H9 (cell line): ENCODE data around the gene KRT5. TPM values are rescaled to one million over a fixed set of nuclear protein-coding genes. Genes with fewer than 3 reads are reported as not detected.
A peak's percentile ranks its signal among the peaks of the same experiment; 100 is the strongest.

Experiments
- DNase-seq: peaks from one replicate; pipeline ENCODE4 v3.0.0-alpha.2; 2017
- H2AFZ ChIP-seq: one replicate; pipeline ENCODE4 v1.6.1; 2013; ENCODE audit warnings: mild to moderate bottlenecking, low read length, control low read depth, moderate library complexity
- H2AK5ac ChIP-seq: 2 replicates; pipeline ENCODE4 v1.6.1; 2013; ENCODE audit warnings: low read length, control low read depth, mixed read lengths; ENCODE audit not compliant: insufficient read length
- H2BK120ac ChIP-seq: one replicate; pipeline ENCODE4 v1.6.1; 2013; ENCODE audit warnings: low read depth, mild to moderate bottlenecking, low read length, control low read depth, inconsistent platforms; ENCODE audit not compliant: poor library complexity, severe bottlenecking
- H2BK12ac ChIP-seq: 2 replicates; pipeline ENCODE4 v1.6.1; 2013; ENCODE audit warnings: low read length, control low read depth, mixed read lengths, low read depth; ENCODE audit not compliant: insufficient read length
- H2BK15ac ChIP-seq: 2 replicates; pipeline ENCODE4 v1.6.1; 2013; ENCODE audit warnings: low read depth, low read length, control low read depth
- H2BK20ac ChIP-seq: one replicate; pipeline ENCODE4 v1.6.1; 2013; ENCODE audit warnings: low read depth, mild to moderate bottlenecking, low read length, control low read depth, inconsistent platforms; ENCODE audit not compliant: poor library complexity, severe bottlenecking
- H2BK5ac ChIP-seq: 2 replicates; pipeline ENCODE4 v1.6.1; 2013; ENCODE audit warnings: low read length, control low read depth, mixed read lengths; ENCODE audit not compliant: insufficient read length
- H3K14ac ChIP-seq: 2 replicates; pipeline ENCODE4 v1.6.1; 2013; ENCODE audit warnings: low read length, control low read depth; ENCODE audit not compliant: insufficient read depth
- H3K18ac ChIP-seq: 2 replicates; pipeline ENCODE4 v1.6.1; 2013; ENCODE audit warnings: low read depth, mild to moderate bottlenecking, mixed read lengths, low read length, control low read depth; ENCODE audit not compliant: insufficient read length
- H3K23ac ChIP-seq: 2 replicates; pipeline ENCODE4 v1.6.1; 2013; ENCODE audit warnings: low read length, control low read depth, mixed read lengths, low read depth; ENCODE audit not compliant: insufficient read length
- H3K23me2 ChIP-seq: 2 replicates; pipeline ENCODE4 v1.6.1; 2013; ENCODE audit warnings: low read depth, mild to moderate bottlenecking, mixed read lengths, low read length, control low read depth; ENCODE audit not compliant: insufficient read length, poor library complexity, severe bottlenecking
- H3K27ac ChIP-seq: 2 replicates; pipeline ENCODE4 v1.5.1; 2013; ENCODE audit warnings: low read length, control low read depth, mixed read lengths, low read depth; ENCODE audit not compliant: insufficient read length
- H3K27me3 ChIP-seq: 2 replicates; pipeline ENCODE4 v1.6.1; 2013; ENCODE audit warnings: low read length, control low read depth, inconsistent platforms; ENCODE audit not compliant: insufficient read depth
- H3K4ac ChIP-seq: 2 replicates; pipeline ENCODE4 v1.6.1; 2013; ENCODE audit warnings: low read depth, mild to moderate bottlenecking, control low read depth, inconsistent platforms, low read length, moderate library complexity
- H3K4me1 ChIP-seq: 2 replicates; pipeline ENCODE4 v1.6.1; 2013; ENCODE audit warnings: low read length, control low read depth, inconsistent platforms; ENCODE audit not compliant: insufficient read depth
- H3K4me2 ChIP-seq: 2 replicates; pipeline ENCODE4 v1.6.1; 2013; ENCODE audit warnings: low read length, control low read depth, mixed read lengths; ENCODE audit not compliant: insufficient read length, insufficient read depth
- H3K56ac ChIP-seq: 2 replicates; pipeline ENCODE4 v1.6.1; 2013; ENCODE audit warnings: low read depth, mild to moderate bottlenecking, mixed read lengths, low read length, control low read depth; ENCODE audit not compliant: insufficient read length
- H3K79me1 ChIP-seq: 2 replicates; pipeline ENCODE4 v1.6.1; 2013; ENCODE audit warnings: low read depth, mild to moderate bottlenecking, moderate library complexity, low read length, control low read depth, inconsistent platforms; ENCODE audit not compliant: insufficient read depth, poor library complexity, severe bottlenecking
- H3K79me2 ChIP-seq: 2 replicates; pipeline ENCODE4 v1.6.1; 2013; ENCODE audit warnings: low read length, control low read depth, inconsistent platforms; ENCODE audit not compliant: insufficient read depth
- H3K9ac ChIP-seq: 2 replicates; pipeline ENCODE4 v1.6.1; 2013; ENCODE audit warnings: low read length, control low read depth, mixed read lengths; ENCODE audit not compliant: insufficient read length; ENCODE audit errors: extremely low read depth
- H3K9me3 ChIP-seq: one replicate; pipeline ENCODE4 v1.6.1; 2013; ENCODE audit warnings: low read depth, low read length, inconsistent platforms; ENCODE audit not compliant: control insufficient read depth
- H3T11ph ChIP-seq: one replicate; pipeline ENCODE4 v1.6.1; 2013; ENCODE audit warnings: mild to moderate bottlenecking, low read length, control low read depth, inconsistent platforms
- H4K20me1 ChIP-seq: one replicate; pipeline ENCODE4 v1.6.1; 2013; ENCODE audit not compliant: control insufficient read depth, insufficient read length, insufficient read depth
- H4K5ac ChIP-seq: 2 replicates; pipeline ENCODE4 v1.6.1; 2013; ENCODE audit warnings: low read depth, mild to moderate bottlenecking, mixed read lengths, low read length, control low read depth; ENCODE audit not compliant: insufficient read length
- H4K8ac ChIP-seq: replicated peaks from 2 replicates; pipeline ENCODE4 v1.6.1; 2013; ENCODE audit warnings: low read length, control low read depth, mixed read lengths, low read depth; ENCODE audit not compliant: insufficient read length
- H4K91ac ChIP-seq: 2 replicates; pipeline ENCODE4 v1.6.1; 2013; ENCODE audit warnings: low read depth, mild to moderate bottlenecking, moderate library complexity, mixed read lengths, low read length, control low read depth; ENCODE audit not compliant: insufficient read length
- H3K27ac Mint-ChIP-seq, 3 experiments: 2 replicates in 2 of 3; 3 replicates in 1 of 3; pipeline ENCODE4 v1.8.0; 2020 to 2021; ENCODE audit warnings: mixed read lengths in 3 of 3, mild to moderate bottlenecking in 1 of 3, moderate library complexity in 1 of 3
- H3K27me3 Mint-ChIP-seq: 2 replicates; pipeline ENCODE4 v1.8.0; 2021; ENCODE audit warnings: low read depth, mild to moderate bottlenecking, moderate library complexity, mixed read lengths
- H3K36me3 Mint-ChIP-seq, 3 experiments: 2 replicates in 2 of 3; 3 replicates in 1 of 3; pipeline ENCODE4 v1.8.0; 2020 to 2021; ENCODE audit warnings: low read depth in 3 of 3, mixed read lengths in 3 of 3; ENCODE audit not compliant: insufficient read depth in 1 of 3
- H3K4me1 Mint-ChIP-seq, 2 experiments: 2 replicates each; pipeline ENCODE4 v1.8.0; 2020; ENCODE audit warnings: mixed read lengths in 2 of 2
- H3K4me3 Mint-ChIP-seq, 2 experiments: 2 replicates in 1 of 2; 3 replicates in 1 of 2; pipeline ENCODE4 v1.8.0; 2020 to 2021; ENCODE audit warnings: mild to moderate bottlenecking in 2 of 2, mixed read lengths in 2 of 2, moderate library complexity in 1 of 2
- H3K9me3 Mint-ChIP-seq, 2 experiments: 2 replicates in 1 of 2; 3 replicates in 1 of 2; pipeline ENCODE4 v1.8.0; 2020; ENCODE audit warnings: mild to moderate bottlenecking in 2 of 2, mixed read lengths in 2 of 2, moderate library complexity in 1 of 2
- WGBS: extraction: QIAGEN DNeasy Blood & Tissue Kit; methylation state at CpG from one replicate; pipeline ENCODE4 v1.1.7; 2013; ENCODE audit warnings: missing lambda C conversion rate, low lambda C conversion rate, mixed read lengths; ENCODE audit not compliant: insufficient read length; ENCODE audit errors: extremely low coverage; 5-methylcytosine and 5-hydroxymethylcytosine counted together
- total RNA-seq: library from RNA; stranded (reverse); gene quantifications from 2 replicates; pipeline ENCODE4 v1.2.1, GENCODE V29; 2021
- TF ChIP-seq, protein P1 (sequence below): fragments of 200-600 bp; sonication (generic); conservative IDR thresholded peaks from 3 replicates; pipeline ENCODE4 v1.8.0; 2021; ENCODE audit warnings: antibody characterized with exemption, mild to moderate bottlenecking

The KRT5 gene
- total RNA-seq, 1 experiment from 2014 or later = not detected

- Histone ChIP-seq H2AFZ (no peak overlapping the region), H2BK15ac (no peak overlapping the region), H3K27ac (no peak overlapping the region), H2BK12ac (no peak overlapping the region), H3K23me2 (no peaks in the 10 kb centered on the region), H3K9me3 (no peaks in the 10 kb centered on the region), H3K23ac (no peak overlapping the region), H3K79me1 (no peaks in the 10 kb centered on the region), H3K4me2 (no peak overlapping the region), H3K4ac (no peak overlapping the region), H4K8ac (no peak overlapping the region), H2BK5ac (no peak overlapping the region), H3K56ac (no peak overlapping the region), H3K4me1 (no peaks in the 10 kb centered on the region), H3K27me3 (no peaks in the 10 kb centered on the region), H2BK20ac (no peak overlapping the region), H4K91ac (no peak overlapping the region), H3K79me2 (no peaks in the 10 kb centered on the region), H2AK5ac (no peak overlapping the region), H2BK120ac (no peak overlapping the region), H3K18ac (no peak overlapping the region), H3K9ac (no peak overlapping the region), H3K14ac (no peak overlapping the region), H3T11ph (no peak overlapping the region), H4K20me1 (no peaks in the 10 kb centered on the region), H4K5ac (no peak overlapping the region)
- H3K36me3 Mint-ChIP-seq = peaks cover 0 to 5% (median 0%) of the 10 kb centered on the region in 3 experiments; a peak in 2 of 7 replicates
- TF ChIP-seq, protein P1, sequence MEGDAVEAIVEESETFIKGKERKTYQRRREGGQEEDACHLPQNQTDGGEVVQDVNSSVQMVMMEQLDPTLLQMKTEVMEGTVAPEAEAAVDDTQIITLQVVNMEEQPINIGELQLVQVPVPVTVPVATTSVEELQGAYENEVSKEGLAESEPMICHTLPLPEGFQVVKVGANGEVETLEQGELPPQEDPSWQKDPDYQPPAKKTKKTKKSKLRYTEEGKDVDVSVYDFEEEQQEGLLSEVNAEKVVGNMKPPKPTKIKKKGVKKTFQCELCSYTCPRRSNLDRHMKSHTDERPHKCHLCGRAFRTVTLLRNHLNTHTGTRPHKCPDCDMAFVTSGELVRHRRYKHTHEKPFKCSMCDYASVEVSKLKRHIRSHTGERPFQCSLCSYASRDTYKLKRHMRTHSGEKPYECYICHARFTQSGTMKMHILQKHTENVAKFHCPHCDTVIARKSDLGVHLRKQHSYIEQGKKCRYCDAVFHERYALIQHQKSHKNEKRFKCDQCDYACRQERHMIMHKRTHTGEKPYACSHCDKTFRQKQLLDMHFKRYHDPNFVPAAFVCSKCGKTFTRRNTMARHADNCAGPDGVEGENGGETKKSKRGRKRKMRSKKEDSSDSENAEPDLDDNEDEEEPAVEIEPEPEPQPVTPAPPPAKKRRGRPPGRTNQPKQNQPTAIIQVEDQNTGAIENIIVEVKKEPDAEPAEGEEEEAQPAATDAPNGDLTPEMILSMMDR = no peak
- peaks cover 4 to 7% of the 10 kb centered on the region in 2 experiments for H3K9me3 Mint-ChIP-seq
- no CpG with 5 or more reads among the region's 15 CpGs for WGBS
- no peak overlapping the region for H3K27ac Mint-ChIP-seq
- peaks cover 6% of the 10 kb centered on the region for H3K27me3 Mint-ChIP-seq
- peaks cover 3 to 7% of the 10 kb centered on the region in 2 experiments; a peak in 3 of 4 replicates for H3K4me1 Mint-ChIP-seq
- peak; percentile 25 for DNase-seq
- no peak overlapping the region for H3K4me3 Mint-ChIP-seq
Observed at GRCh38 chr12:52515927-52516831, 4.0 kb downstream of the KRT5 start.
